ENCODE results near the gene CHST11. TPM values are rescaled to one million over a fixed set of nuclear protein-coding genes. Genes with fewer than 3 reads are reported as not detected.

The CHST11 gene
- total and polyA plus RNA-seq, 2 of the 4 experiments (the other 2 are of a cell fraction), result 1.4 to 2.7 TPM

DNA sequence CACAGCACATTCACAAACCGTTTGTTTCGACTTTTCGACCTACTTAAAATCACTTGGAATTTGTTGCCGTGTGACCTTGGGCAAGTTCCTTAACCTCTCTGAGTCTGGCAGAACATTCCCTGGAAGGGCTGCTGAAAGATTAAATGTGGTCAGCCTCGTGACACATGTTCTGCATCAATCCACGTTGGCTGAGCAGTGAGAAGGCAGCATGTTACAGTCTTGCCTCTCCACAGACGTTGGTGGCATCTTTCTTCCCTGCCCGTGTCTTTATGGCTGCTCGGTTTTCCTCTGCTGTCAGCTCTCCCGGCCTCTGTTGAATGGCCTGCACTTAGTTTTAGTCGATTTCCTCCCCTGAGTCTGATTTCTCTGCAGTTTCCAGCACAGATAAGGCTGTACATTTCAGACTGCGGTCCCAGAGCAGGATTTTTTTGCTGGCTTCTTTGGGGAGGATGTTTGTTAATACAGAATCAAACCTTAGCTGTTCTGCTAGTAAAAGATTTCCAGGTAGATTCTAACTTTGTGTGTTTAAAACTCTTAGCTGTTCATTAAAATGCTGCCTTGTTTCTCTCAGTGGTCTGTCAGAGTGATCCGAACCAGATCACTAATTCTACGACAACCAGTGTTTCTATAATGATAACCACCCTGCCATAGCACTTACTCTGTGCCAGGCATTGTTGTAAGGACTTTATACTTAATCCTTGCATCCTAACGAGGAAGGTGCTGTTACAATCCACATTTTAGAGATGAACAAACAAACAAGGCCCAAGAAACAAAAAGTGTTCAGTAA lies 217.1 kb downstream of the CHST11 start:
- ATAC-seq (ENCODE audit: low read depth), result no peak
- WGBS, 2 experiments (ENCODE audit: extremely low coverage in 2 of 2, insufficient read length in 1 of 2), result 68% methylated on average over 7 of the region's 15 CpGs; no CpG with 5 or more reads in 1 of the 2 experiments
- peaks cover 6% of the 10 kb centered on the region for H3K4me1 ChIP-seq (ENCODE audit: control insufficient read depth, insufficient read depth, low read length)
- peaks cover 6% of the 10 kb centered on the region; the same call in 1 of the 2 replicates for H3K9me1 ChIP-seq (ENCODE audit: insufficient read depth, low read length)
- H4K20me1 ChIP-seq (ENCODE audit: insufficient read depth, low read length), result no peaks in the 10 kb centered on the region
- no peak overlapping the region for H2BK15ac ChIP-seq (ENCODE audit: low read depth, low read length)
- in situ Hi-C loops (cut with MboI; ENCODE audit: low sequenced_read_pairs) (no loop called here), intact Hi-C loops (cut with micrococcal nuclease) (no loop called here), dilution Hi-C loops (cut with HindIII; ENCODE audit: low sequenced_read_pairs, unreplicated experiment) (no loop called here)
- H3K56ac ChIP-seq (ENCODE audit: extremely low read depth, insufficient read depth, low read length), result no peak overlapping the region
- BruUV-seq (replicated peaks), result no TSS peak
- H3K18ac ChIP-seq (ENCODE audit: low read depth, low read length), result no peak overlapping the region
- H2AK5ac ChIP-seq (ENCODE audit: low read depth, low read length), result no peak overlapping the region
- H3K27me3 ChIP-seq (ENCODE audit: control insufficient read depth, insufficient read depth, low read length), result no peaks in the 10 kb centered on the region; the same call in 1 of the 2 replicates
- H3K4ac ChIP-seq (ENCODE audit: low read depth, low read length), result 0 out of 2 replicates have a peak overlapping the region, but pooled peaks have one; percentile 17
- no peak overlapping the region for H4K5ac ChIP-seq (ENCODE audit: low read depth, low read length)
- no peak overlapping the region for H3K27ac ChIP-seq (ENCODE audit: insufficient read depth, low read length)
- no peak overlapping the region for H3K14ac ChIP-seq (replicated peaks; ENCODE audit: low read depth, low read length)
- ChIA-PET POLR2A (ENCODE audit: unreplicated experiment) (no interaction called here), CTCF (no interaction called here)
- no peak overlapping the region for H3K4me2 ChIP-seq (ENCODE audit: low read depth, low read length)
- TF ChIP-seq, protein P1, sequence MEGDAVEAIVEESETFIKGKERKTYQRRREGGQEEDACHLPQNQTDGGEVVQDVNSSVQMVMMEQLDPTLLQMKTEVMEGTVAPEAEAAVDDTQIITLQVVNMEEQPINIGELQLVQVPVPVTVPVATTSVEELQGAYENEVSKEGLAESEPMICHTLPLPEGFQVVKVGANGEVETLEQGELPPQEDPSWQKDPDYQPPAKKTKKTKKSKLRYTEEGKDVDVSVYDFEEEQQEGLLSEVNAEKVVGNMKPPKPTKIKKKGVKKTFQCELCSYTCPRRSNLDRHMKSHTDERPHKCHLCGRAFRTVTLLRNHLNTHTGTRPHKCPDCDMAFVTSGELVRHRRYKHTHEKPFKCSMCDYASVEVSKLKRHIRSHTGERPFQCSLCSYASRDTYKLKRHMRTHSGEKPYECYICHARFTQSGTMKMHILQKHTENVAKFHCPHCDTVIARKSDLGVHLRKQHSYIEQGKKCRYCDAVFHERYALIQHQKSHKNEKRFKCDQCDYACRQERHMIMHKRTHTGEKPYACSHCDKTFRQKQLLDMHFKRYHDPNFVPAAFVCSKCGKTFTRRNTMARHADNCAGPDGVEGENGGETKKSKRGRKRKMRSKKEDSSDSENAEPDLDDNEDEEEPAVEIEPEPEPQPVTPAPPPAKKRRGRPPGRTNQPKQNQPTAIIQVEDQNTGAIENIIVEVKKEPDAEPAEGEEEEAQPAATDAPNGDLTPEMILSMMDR (conservative IDR thresholded peaks at IDR 0.05; ENCODE audit: low read depth, low read length), result no peak
- no peak for TF ChIP-seq MXI1 (IDR thresholded peaks at IDR 0.05; ENCODE audit: borderline replicate concordance, low read depth, low read length)
- TF ChIP-seq RCOR1 (IDR thresholded peaks at IDR 0.05; ENCODE audit: insufficient replicate concordance, low read length), result no peak
- no peak for TF ChIP-seq CHD1 (IDR thresholded peaks at IDR 0.05; ENCODE audit: low read depth, low read length)
- no peak for TF ChIP-seq SMC3 (IDR thresholded peaks at IDR 0.05; ENCODE audit: low read depth, low read length)
- no peak for TF ChIP-seq FOS (IDR thresholded peaks at IDR 0.05; ENCODE audit: low read depth, low read length)
- TF ChIP-seq, protein P2, sequence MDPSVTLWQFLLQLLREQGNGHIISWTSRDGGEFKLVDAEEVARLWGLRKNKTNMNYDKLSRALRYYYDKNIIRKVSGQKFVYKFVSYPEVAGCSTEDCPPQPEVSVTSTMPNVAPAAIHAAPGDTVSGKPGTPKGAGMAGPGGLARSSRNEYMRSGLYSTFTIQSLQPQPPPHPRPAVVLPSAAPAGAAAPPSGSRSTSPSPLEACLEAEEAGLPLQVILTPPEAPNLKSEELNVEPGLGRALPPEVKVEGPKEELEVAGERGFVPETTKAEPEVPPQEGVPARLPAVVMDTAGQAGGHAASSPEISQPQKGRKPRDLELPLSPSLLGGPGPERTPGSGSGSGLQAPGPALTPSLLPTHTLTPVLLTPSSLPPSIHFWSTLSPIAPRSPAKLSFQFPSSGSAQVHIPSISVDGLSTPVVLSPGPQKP (IDR thresholded peaks at IDR 0.05; ENCODE audit: borderline replicate concordance, low read depth, low read length), result no peak
- TF ChIP-seq POLR2A (IDR thresholded peaks at IDR 0.05; ENCODE audit: low read depth, low read length), result no peak
- no peak for TF ChIP-seq RFX5 (IDR thresholded peaks at IDR 0.05; ENCODE audit: low read depth, low read length)
- no peak for TF ChIP-seq MAFK (IDR thresholded peaks at IDR 0.05; ENCODE audit: low read depth, low read length)
- no peak for TF ChIP-seq BHLHE40 (IDR thresholded peaks at IDR 0.05; ENCODE audit: low read depth, low read length)
- no peak for TF ChIP-seq CEBPB (IDR thresholded peaks at IDR 0.05; ENCODE audit: low read depth, low read length)
- no peak overlapping the region for H3K23ac ChIP-seq (ENCODE audit: low read depth, low read length)
- no peak overlapping the region for H2BK20ac ChIP-seq (ENCODE audit: low read depth, low read length)
- no peak for DNase-seq
- H2AK9ac ChIP-seq (replicated peaks; ENCODE audit: low read depth, low read length, poor library complexity), result no peak overlapping the region
- H3K36me3 ChIP-seq (ENCODE audit: control insufficient read depth, insufficient read depth, low read length), result no peaks in the 10 kb centered on the region
- no peaks in the 10 kb centered on the region for H3K9me3 ChIP-seq (ENCODE audit: control insufficient read depth, insufficient read depth, low read length)
- H3K79me1 ChIP-seq (ENCODE audit: low read depth in 1 of 2, low read length in 2 of 2), result no peaks in the 10 kb centered on the region
- H4K8ac ChIP-seq (ENCODE audit: low read depth in 2 of 2, low read length in 2 of 2), result no peak overlapping the region
- H3K9ac ChIP-seq (ENCODE audit: low read depth, low read length), result no peak overlapping the region
- H2AFZ ChIP-seq (replicated peaks; ENCODE audit: low read length, poor library complexity), result no peak overlapping the region
- H2BK120ac ChIP-seq (ENCODE audit: low read depth, low read length), result no peak overlapping the region
- no peak overlapping the region for H4K91ac ChIP-seq (ENCODE audit: insufficient read depth, low read depth, low read length)
- H3K4me3 ChIP-seq (ENCODE audit: insufficient read depth, low read depth, low read length), result no peak overlapping the region
- H2BK5ac ChIP-seq (ENCODE audit: low read depth, low read length, poor library complexity, severe bottlenecking), result no peak overlapping the region
